GM18508 (cell line): ENCODE measurements around the gene CSPG4.
"Not testable (repeated sequence)": the region's sequence is repeated elsewhere in the genome, so short reads cannot be mapped to it uniquely, and the experiment has no call there.

Experiments used
- ATAC-seq: cut with Tn5 transposase; IDR thresholded peaks from one replicate; pipeline ENCODE4 v1.9.1; 2021; ENCODE audit warnings: moderate number of reproducible peaks; ENCODE audit not compliant: insufficient read depth, unreplicated experiment

CSPG4 gene, protein sequence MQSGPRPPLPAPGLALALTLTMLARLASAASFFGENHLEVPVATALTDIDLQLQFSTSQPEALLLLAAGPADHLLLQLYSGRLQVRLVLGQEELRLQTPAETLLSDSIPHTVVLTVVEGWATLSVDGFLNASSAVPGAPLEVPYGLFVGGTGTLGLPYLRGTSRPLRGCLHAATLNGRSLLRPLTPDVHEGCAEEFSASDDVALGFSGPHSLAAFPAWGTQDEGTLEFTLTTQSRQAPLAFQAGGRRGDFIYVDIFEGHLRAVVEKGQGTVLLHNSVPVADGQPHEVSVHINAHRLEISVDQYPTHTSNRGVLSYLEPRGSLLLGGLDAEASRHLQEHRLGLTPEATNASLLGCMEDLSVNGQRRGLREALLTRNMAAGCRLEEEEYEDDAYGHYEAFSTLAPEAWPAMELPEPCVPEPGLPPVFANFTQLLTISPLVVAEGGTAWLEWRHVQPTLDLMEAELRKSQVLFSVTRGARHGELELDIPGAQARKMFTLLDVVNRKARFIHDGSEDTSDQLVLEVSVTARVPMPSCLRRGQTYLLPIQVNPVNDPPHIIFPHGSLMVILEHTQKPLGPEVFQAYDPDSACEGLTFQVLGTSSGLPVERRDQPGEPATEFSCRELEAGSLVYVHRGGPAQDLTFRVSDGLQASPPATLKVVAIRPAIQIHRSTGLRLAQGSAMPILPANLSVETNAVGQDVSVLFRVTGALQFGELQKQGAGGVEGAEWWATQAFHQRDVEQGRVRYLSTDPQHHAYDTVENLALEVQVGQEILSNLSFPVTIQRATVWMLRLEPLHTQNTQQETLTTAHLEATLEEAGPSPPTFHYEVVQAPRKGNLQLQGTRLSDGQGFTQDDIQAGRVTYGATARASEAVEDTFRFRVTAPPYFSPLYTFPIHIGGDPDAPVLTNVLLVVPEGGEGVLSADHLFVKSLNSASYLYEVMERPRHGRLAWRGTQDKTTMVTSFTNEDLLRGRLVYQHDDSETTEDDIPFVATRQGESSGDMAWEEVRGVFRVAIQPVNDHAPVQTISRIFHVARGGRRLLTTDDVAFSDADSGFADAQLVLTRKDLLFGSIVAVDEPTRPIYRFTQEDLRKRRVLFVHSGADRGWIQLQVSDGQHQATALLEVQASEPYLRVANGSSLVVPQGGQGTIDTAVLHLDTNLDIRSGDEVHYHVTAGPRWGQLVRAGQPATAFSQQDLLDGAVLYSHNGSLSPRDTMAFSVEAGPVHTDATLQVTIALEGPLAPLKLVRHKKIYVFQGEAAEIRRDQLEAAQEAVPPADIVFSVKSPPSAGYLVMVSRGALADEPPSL (N-terminal part only)

DNA sequence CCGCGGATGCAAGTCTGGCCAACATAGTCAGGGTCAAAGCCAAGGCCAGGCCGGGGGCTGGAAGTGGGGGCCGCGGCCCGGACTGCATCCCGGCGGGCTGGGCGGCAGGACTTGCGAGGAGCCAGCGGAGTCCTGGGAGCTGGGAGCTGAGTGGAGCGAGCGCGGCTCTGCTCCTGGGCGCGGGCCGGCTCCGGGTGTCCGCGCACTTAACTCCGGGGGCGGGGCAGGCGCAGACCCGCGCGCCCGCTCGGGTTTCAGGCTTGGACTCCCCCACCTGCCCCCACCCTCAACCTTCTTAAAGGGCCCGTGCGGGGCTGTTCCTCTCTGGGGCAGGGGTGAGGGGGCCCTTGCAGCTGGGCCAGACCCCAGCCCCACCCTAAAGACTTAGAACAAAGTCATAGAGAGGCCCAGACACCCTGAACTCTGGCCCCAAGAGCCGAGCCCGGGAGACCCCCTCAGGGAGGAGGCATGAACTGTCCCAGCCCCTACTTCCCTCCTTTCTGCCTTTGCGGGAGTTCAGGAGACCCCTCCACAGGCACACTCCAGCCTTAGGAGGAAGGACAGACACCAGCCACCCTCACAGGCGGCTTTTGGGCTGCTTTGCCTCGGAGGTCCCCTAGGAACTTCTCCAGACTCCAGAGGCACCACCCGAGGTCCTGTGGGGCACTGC, at the start of gene CSPG4:
CSPG4 (minus strand) TSS at position 181 of the 670 bp plus-strand sequence; CDS start at position 88, 93 bp downstream.
- ATAC-seq = no peak

DNA sequence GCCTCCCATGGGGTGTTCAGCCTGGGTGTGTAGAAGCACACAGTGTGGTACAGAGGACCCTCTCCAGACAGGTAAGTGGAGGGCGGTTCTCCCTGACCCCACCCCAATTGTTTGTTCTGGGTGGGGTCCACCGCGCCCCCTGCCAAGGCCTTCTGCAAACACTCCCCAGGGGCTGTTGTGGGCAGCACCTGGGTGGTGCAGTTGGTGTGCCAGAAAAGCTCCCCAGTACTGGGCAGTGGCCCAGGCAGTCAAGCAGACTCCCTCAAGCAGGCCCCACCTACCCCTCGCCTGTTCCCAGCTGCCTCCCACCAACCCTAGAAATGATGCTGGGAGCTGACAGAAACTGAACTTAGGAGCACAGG, 49.7 kb upstream of the CSPG4 start:
- ATAC-seq = not testable (repeated sequence)

DNA sequence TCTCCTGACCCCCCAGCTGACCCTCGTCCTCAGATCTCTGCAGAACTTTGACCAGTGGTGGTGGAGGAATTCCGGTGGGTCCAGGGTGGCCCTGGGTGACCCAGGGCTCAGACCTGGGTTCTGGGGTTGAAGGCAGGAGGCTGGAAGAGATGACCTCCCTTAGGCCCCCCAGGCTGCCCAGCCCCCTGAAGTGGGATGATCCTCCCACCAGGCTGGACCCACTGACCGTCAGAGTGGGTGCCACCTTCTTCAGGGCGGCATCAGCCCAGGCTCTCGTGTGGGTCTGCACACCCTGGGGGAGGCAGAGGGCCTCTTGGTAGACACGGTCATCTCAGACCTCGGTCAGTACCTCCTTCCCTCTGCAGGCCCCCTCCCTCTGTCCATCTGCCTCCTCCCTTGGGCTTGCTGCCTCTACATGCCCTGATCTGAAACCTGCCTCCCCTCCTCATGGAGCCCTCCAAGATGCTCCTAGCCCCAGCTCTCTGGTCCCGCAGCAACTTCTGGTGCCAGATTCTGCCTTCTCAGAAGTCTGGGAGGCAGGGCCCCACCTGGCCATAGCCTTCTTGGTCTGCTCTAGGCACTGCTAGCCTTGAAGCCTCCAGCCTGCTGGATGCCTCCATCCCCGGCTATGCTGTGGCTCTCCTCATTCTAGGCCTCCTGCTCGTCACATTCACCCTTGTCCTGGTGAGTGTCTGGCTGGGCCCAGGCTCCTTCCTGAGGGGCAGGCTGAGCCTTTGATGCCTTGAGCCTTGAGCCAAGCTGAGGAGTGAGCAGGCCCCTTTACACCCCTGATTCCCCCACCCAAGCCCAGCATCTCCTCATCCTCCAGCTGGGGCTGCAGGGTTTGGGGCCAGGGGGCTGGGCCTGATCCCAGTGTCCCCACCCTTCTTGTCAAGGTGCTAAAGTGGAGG, 49.1 kb upstream of the CSPG4 start:
- ATAC-seq = no peak

DNA sequence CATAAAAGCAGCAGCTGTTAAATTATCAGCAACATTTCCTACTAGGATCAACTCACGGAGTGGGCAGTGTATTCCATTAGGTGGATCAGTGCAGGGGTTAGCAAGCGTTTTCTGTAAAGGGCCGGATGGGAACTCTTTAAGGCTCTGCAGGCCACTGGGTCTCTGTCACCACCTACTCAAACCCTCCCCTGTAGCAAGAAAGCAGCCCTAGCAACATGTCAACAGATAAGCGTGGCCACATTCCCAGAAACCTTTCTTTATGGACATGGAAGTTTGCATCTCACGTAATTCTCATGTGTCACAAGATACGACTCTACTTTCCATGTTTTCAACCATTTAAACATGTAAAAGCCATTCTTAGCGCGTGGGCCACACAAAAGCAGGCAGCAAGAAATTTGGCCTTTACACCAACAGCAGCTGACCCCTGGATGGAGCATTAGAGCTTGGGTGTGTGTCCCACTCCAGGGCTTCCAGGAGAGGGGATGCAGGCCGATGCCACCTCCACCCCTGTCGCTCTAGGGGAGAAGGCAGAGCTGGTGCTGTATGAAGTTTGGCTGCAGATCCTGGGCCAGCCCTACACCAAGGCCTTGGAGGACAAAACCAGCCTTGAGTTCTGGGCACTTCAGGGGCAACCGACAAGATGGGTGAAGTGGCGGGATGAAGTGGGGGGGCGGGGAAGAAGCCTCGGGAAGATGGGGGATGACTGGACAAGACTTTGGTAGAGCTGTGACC, 48.2 kb upstream of the CSPG4 start:
- no peak for ATAC-seq

DNA sequence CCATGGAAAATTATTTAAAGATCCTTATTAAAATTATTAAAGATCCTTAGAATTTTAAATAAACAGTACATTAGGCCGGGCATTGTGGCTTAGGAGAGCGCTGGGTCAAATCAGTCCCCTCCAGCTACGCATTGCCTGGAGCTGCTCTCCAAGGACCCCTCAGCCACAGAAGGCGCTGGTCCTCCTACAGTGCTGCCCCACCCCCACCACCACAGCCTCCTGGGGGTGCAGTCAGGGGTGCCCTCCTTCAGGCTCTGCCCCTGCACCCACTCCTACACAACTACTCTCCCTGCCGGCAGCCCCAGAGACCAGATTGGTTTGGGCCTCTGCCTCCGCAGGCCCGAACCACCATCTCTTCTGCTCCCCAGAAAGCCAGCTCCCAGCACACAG, 47.5 kb upstream of the CSPG4 start:
- ATAC-seq = not testable (repeated sequence)

DNA sequence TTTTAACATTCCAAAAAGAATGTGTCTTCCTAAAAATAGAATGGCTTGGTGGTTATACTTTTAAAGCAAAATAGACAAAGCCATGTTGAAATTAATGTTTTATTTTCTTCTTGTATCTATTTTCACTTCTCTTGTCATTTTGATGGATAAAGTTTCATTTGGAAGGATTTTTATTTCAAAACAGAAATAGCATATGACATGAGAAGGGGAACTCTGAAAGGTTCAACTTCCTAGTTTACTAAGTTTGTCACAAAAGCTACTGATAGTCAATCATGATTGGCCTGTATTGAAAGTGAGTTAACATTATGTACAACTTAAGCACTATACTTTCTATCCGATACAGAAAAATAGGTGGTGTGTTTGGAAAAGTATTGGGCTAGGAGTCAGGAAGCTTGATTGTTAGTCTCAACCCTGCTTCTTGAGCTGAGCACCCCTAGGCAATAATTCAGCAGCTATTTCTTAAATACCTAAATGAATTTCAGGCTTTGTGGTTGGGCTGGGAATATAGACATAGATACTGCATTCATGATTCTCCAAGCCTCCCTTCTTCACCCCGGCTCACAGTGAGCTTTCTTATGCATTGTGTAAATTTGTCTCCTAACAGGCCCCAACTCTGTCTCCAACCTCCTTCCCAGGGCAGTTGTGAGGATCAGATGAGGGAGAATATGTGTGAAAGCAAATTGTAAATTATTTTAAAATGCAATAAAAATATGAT, 46.9 kb upstream of the CSPG4 start:
- no peak for ATAC-seq

DNA sequence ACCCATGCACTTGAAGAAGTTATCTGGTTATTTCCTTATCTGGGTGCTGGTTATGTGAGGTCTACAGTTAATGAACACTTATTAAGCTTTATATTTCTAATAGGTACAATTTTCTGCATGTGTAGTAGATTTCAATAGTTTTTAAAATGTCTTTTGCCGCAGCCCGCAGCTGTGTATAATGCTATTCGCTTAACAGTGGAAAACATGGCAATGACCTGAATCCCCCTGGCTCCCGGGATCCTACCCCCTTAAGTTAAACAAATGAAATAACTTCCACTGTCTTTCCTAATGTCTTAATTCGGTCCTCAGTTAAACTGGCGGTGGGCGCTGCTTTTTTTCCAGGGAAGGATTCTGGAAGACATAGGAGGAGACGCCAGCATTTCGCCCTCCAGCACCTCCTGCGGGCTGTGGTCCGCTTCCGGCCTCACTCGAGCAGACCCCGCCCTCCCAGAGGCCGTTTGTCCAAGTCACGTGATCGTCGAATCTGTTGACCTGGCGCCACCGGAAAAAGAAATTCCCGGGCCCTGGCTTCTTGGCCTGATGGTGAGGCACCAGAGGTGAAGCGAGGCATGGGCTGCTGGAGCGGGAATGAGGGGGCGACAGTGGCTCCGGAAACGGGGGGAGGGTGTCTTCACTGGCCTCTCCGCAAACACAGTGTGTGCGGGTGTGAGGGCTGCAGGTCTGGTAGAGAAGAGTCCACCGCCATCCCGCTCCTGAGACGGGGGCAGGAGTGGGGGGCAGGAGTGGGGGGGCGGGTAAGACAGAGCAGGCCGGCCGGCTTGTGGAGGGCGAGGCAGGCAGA, 45.6 kb upstream of the CSPG4 start:
- ATAC-seq = no peak

DNA sequence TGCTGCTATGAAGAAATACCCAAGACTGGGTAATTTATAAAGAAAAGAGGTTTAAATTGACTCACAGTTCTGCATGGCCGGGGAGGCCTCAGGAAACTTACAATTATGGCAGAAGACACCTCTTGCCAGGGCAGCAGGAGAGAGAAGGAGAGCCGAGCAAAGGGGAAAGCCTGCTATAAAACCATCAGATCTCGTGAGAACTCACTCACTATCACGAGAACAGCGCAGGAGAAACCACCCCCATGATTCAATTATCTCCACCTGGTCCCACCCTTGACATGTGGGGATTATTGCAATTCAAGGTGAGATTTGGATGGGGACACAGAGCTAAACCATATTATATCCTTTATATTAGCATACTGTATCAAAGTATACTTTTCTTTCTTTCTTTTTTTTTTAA, 42.2 kb upstream of the CSPG4 start:
- ATAC-seq = not testable (repeated sequence)

DNA sequence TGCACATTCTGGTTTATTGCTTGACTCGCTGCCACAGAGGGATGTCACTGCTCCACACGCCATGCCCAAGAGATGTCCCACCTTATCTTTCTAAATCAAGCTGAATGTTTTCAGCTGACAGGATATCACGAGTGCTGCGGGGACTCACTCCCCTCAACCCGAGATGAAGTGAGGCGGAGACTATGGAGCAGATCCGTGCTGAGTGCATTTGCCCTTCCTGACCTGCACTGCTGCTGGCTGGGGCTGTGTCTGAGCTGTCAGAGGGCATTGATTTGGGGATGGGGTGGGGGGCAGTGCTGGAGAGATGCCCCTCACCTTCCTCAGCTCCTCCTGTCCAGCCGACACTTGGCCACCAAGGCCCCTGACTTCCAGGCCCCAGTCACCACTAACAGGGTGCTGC, 40.5 kb upstream of the CSPG4 start:
- no peak for ATAC-seq

DNA sequence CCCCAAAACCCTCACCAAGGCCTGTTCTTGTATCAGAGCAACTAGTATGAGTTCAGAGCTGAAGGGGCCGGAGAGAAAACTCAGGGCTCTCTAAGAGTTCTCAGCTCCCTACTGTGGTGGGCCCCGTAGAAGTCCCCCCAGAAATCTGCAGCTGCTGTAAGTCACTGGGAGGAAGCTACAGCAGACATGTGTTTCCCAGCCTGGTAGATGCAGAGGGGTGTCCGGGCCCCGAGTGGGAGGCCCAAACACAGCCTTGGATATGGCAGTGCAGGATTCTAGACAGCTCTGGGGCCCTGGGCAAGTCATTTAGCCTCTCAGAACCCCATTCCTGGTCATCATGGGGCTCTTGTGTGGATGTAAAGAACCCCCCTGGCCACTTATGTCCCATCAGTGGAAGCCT, 39.2 kb upstream of the CSPG4 start:
- ATAC-seq = no peak

DNA sequence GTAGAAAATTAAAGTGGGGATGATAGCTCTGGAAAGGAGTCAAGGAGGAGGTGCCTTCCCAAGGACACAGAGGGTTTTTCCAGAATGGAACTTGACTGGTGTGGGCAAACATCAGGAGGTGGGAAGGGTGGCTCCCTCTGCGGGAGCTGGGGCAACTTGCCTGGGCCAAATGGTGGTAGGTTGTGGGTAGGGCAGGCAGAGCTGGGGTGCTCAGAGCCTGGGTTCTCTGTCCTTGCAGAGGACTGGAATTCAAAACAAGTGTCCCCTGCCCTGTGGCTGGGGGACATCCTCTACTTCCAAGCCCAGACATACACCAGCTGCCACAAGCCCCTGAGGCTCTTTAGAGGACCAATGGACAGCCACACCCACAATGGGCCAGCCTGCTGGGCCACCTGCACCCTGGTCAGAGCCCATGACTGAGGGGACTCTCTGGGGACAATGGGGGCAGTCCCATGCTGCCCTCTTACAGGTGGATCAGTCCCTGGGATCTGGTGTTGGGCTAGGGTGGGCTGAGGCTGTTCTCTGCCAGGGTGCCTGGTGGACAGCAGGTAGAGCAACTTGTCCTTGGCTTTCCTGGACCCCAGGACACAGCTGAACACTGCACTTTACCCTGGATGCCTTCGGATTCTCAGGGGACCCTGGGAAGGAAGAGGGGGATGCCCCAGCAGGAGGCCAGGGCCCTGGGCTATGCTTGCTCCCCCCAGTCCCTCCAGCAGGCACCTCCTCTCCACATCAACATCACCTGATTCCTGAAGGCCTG, 38.6 kb upstream of the CSPG4 start:
- ATAC-seq = no peak

DNA sequence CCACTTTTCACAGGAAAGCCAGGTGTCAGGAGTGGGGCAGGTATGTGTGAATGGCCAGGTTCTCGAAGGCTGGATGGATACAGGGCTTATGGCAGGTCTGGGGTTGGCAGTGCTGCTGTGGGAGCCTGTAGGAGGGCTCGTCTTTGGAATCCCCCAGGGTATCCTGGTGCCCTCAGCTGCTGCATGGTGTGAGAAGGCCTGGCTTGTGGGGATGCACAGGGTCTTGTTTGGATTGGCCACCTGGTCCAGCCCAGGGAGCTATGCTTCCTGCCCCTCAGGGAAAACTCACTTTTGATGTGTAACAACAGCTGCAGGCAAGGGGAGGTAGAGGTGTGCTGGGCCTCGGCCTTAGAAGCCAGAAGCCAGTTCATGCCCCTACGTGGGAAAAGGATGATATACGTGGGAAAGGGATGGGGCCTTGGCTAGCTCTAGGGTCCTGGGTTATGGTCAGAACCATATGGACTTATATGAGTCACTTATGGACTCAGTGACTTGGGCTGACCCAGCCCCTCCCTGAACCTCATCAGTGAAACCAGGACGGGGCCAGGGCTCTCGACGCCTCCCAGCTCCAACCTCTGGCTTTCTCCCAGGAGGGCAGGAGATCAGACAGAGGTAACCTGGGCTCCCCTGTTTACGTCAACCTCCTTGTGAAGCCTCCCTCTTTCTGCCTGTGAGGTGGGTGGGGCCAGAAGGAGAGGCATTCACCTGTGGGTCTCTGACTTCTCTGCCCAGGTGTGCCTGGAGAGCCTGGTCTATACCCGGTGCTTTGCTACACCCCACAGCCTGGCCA, 37.8 kb upstream of the CSPG4 start:
- no peak for ATAC-seq

DNA sequence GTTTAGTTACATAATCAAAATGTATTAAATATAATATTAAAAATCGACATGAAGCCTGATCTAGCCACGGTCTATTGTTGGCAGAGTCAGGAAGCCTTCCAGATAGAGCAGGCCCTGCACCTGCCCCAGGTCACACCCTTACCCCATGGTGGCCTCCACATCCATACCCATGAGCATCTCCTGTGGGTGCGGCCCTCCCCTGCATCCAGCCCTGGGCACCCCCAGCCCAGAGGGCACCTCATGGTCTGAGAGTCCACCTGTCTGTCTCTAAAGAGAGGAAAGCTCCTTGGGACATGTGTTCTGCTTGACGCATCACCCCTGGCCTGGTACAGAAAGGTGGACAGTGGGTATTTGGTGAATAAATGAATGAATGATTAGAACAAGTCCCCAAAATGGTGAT, 37.2 kb upstream of the CSPG4 start:
- ATAC-seq = no peak

DNA sequence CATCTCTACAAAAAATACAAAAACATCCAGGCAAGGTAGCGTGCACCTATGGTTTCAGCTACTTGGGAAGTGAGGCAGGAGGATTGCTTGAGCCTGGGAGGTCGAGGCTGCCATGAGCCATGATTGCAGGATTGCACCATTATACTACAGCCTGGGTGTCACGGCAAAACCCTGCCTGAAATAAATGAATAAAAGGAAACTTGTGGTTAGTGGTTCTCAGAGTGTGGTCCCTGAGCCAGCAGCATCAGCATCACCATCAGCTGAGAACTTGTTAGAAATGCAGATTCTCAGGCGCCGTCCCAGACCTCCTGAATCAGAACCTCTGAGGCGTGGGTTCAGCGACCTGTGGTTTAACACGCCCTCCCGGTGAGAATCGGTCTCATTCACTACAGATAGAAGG, 36.2 kb upstream of the CSPG4 start:
- not testable (repeated sequence) for ATAC-seq

DNA sequence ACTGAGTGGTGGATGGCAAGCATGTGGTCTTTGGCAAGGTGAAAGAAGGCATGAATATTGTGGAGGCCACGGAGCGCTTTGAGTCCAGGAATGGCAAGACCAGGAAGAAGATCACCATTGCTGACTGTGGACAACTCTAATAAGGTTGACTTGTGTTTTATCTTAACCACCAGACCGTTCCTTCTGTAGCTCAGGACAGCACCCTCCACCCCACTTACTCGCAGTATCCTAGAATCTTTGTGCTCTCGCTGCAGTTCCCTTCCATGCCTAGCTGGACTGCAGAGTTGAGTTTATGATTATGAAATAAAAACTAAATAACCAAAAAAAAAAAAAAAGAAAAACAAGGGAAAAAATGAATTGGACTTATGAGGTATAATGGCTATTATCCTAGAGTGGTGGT, 34.5 kb upstream of the CSPG4 start:
- not testable (repeated sequence) for ATAC-seq

DNA sequence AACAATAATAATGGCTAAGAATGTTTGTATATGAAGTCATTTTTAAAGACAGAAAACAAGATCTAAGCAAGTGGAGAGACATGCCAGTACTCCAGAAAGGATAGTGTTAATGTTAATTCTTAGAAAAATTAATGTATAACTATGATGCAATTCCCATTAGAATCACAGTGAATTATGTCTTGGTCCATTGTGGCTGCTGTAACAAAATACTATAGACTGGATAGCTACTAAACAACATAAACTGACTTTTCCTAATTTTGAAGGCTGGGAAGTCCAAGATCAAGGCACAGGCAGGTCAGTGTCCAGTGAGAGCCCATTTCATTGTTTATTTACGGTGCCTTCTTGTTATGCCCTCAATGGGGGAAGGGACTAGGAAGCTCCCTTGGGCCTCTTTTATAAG, 32.7 kb upstream of the CSPG4 start:
- no peak for ATAC-seq
